T-helper 22 cell (primary cell): ENCODE measurements around the gene BLM.

Source experiments
- DNase-seq: peaks from one replicate; pipeline ENCODE4 v3.0.0-alpha.2; 2020; ENCODE audit warnings: low read depth

Gene BLM

DNA sequence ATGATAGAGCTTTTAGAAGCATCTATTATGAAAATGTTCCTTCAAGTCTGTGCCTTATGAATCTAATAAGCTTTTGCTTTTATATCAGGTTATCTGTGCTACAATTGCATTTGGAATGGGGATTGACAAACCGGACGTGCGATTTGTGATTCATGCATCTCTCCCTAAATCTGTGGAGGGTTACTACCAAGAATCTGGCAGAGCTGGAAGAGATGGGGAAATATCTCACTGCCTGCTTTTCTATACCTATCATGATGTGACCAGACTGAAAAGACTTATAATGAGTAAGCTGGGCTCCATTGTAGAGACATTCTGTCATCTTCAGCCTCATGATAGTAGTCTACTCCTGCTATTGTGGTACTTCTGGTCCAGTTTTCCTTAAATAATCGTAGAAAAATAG is 73.4 kb downstream of the BLM start:
- DNase-seq = no peak

DNA sequence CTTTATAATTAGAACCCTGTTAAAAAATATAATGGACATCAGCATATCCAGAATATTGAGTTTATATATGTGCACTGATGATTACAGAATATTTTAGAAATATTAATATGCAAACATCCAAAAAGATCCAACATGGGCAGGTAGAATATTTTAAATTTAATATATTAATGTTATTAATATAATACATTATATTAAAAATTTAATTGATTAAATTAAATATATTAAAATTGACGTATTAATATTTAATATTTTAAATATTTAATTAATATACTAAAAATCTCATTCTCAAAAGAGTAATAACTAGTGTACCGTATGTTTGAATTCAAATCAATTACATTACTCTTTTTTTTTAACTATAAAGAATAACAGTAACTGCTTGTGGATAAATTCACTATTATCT is 77.4 kb downstream of the BLM start:
- DNase-seq = no peak

DNA sequence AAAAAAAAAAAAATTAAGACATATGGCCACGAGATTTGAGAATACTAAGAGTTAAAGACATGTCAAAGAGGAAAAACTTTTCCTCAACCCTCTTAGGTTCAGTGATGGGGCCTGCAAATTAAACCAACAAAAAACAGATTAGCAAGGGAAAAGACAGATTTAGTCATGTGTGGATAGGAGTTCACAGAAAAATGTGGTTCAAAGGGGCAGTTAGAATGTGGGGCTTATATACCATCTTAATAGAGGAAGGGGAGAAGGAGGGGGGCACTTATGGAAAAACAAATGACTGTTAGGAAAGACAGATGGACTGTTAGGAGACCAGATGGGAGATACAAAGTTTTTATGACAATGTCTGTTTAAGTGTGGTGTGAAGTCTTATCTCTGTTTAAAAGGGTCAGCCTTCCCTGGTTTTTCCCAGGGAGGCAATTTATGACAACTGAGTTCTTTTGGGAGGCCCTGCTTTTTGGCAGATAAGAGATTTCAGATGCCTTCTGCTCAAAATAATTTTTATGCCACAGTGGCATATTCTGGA is 82.6 kb downstream of the BLM start:
- DNase-seq = no peak

DNA sequence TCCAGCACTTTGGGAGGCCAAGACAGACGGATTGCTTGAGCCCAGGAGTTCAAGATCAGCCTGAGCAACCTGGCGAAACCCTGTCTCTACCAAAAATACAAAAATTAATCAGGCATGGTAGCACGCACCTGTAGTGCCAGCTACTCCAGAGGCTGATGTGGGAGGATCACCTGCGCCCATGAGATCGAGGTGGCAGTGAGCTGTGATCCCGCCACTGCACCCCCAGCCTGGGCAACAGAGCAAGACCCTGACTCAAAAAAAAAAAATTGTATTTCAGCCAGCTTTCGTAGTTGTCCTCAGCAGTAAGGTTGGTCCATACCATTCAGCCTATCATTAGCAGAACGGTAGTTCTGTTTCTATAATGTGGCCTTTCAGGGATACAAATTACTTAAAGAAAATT is 84.7 kb downstream of the BLM start:
- DNase-seq = no peak

DNA sequence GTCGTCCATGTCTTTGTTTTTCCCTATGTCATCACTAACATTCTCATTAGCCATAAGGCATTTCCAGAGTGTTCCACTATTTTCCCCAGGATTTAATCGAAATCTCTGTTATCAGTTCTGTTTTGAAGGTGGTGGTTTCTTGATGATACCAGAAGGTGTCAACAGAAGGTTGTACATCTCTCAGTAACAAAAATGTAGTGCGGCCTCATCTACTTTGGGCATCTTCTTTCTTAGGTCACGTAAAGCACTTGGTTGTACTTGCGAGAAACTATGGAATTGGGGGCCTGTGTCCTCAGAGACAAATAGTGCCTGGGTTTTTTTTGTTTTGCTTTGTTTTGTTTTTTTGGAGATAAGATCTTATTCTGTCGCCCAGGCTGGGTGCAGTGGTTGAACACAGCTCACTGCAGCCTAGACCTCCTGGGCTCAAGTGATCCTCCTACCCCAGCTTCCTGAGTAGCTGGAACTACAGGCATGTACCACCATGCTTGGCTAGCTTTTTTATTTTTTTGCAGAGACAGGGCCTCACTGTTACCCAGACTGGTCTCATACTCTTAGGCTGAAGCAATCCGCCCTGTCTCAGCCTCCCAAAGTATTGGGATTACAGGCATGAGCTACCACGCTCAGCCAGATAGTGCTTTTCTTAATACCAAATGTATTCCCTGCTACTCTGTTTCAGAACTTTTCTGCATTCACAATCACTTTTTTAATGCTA is 90.1 kb downstream of the BLM start:
- no peak for DNase-seq

DNA sequence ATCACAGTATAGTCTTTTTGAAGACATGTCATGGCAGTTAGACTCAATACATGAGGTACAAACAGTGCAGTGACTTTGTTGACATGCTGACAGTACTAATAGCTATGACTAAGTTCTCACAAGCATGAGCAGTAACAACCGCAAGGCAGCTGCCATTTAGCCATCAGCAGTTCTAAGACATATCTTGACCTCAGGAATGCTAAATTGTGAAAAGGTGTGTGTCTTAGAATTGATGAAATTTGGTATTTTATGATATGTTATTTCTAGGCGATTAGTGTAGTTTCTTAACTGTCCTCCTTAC is 90.6 kb downstream of the BLM start:
- DNase-seq = no peak

DNA sequence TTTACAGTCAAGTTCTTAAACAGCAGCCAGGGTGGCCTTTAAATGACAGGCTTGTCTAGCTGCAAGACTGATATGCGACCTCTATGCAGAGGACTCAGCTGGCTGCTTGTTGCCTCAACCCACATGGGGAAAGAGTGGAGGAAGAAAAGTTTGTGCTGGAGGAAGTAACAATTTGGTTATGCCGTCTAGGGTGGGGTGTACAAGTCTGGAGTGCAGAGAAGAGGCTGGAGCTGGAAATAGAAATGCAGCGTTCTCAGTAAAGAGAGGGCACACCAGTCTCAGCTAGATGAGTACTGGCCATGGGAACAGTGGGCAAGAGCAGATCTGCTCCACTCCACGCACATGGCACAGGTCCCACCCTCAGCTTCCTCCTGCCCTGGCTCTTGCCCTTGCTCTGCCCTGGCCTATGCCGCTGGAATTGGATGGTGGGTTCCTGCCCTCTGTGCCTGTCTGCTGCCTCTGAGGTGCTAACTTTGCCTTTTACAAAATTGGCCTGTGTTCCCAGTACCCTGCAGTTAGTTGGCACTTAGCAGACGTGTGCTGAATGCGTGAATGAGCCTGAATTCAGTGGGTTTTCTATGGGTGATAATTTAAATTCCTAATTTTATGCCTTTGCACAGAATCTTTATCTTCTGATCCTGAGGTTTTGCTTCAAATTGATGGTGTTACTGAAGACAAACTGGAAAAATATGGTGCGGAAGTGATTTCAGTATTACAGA is 91.5 kb downstream of the BLM start:
- no peak for DNase-seq

DNA sequence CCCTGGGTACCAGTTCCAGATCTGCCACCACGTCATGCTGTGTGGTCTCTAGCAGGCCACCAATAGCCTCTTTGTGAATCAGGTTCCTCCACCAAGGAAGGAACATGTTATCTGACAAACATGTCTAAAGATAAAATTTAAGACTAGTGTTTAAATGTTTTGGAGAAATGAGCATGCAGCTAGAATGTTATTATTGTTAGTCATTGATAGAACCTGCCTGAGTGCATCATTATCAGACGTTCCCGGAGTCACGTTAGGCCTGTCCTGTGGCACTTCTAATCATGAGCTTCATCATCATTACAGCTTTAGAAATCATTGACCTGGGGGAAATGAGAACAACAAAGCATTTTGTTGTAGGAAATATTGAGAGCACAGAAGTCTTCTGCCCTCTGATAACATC is 92.4 kb downstream of the BLM start:
- DNase-seq = no peak

DNA sequence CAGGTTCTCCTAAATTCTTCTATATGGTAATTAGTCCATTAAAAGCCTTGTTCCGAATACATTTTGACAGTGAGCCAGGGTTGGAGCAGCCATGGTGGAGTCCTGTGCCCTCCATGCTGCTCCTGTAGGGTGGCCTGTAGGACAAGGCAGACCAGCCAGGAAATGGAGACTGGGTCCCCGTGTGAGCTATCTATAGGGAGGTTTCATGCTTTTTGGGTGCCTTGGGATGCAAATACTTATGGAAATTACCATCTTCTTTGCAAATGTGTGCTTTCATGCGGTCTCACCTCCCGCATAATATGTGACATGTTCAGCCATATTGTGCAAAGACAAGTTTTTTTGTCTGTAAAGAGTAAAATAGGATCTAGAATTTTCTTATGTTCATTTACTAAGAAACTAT is 93.2 kb downstream of the BLM start:
- no peak for DNase-seq

DNA sequence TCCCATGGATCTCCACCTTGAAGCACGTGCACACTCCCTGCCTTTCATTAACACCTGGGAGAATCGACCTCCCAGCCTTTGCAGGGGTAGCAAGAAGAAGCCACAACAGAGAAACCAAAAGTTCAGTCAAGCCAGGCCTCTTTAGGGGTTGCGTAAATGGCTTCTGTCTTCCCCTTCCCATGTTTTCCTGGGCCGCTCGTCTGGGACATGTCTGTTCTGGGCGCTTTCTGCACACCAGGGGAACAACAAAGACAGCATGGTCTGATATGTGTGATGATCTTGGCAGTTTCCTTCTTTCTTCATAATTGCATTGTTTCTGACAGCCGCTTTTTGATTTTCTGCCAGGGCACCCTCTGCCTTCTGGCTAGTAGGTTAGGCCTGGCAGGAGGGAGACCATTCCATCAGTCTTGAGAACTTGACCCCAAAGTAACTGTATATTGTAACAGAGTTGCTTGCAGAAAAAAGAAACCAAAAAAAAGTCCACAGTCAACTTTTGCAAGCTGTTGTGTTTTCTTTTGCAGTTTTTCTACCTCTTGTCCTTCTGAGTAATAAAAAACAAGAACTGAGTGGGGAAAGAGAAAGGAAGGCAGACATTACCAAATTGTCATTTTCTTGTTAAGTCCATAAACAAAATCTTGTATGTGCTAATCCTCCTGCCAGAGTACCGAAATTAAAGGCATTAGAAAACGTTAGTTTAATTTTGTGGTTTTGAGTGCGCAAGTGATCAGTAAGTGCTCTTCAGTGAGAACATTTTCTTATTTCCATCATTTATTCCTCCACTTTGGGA is 95.2 kb downstream of the BLM start:
- DNase-seq = no peak

DNA sequence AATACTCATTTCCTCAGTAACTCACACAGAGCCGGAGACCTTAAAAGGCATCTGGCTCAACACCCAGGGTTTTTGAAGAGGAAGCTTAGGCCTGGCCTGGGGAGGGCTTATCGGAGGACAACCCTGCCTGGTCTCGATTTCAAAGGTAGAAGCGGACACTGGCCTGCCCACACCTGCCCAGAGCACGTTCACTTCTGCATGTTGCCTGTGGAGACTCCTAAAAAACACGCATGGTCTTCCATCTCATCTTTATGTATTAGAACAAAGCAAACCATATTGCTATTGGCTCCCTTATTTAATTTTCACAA is 95.8 kb downstream of the BLM start:
- no peak for DNase-seq

DNA sequence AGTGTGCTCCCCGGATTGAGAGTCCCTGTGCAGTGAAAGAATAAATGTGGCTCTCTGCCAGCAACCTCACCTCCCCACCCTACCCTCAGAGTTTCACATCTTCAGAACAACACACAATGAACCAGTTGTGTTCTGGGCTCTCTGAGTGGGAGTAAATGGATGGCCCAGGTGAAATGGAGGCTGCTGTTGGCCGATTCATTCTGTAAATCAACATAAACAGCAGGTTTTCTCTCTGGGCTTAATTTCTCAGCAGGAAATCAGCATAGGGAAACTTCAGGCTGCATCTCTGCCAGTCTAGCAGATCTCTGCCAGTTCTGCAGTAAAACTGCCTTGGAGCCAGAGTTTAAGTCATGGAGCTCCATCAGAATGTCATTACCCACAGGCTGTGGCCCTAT is 96.6 kb downstream of the BLM start:
- no peak for DNase-seq

DNA sequence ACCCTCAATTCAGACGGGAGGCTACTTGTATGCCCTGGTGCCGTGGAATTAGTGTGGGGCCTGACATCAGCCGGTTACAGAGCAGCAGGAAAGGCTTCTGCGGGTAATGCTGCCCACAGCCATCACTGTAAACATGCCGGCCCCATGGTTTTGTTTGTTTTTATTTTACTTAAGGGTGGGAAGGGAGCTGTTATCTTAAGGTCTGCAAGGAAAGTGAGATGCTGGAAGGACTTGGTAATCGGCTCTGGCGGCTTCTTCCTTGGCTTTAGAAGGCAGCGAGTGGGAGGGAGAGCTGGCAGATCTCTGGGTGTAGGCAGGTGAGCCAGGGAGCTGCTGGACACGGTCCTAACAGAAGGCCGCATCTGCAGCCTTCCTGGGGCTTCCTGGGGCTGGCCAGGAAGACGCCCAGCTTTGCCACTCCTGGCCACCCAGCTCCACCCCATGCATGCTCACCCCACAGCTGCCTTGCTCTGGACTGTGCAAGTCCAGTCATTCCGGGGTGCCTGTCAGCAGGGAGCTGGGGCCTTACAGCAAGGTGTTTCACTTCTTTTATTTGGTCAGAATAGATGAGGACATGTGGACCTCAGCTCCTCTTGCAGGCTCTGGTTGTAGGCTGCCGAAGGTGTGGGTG is 97.2 kb downstream of the BLM start:
- no peak for DNase-seq

DNA sequence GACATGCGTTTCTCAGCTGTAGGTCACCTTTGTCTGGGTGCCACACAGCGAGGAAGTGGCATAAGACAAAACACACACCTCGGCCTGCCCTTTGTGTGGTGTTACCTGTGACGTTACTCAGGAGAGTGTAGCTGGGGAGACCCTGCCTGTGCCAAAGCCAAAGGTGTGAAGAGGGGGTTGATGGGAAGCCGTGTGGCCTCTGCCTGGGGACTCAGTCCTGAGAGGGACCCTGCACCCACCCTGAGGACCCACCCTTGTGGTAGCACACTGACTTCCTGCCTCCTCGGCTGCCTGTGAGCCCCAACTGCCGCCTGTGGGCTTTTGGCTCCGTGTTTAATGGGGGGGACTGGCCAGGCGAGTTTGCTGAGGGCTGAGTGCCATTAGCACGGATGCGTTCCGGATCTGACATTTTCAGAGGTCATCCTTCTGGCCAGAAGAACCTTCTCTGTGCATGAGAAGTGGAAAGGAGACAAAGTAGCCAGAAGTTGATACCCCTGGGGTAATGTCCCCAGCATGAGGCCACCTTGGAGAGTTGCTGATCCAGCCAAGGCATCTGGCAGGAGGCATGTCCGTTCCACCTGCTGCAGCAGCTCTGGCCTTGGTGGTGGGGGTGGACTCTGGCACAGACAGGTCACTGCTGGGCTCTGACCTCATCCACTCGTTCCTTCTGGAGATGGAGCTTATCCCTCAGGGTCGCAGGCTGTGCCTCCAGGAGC is 99.4 kb downstream of the BLM start:
- no peak for DNase-seq

DNA sequence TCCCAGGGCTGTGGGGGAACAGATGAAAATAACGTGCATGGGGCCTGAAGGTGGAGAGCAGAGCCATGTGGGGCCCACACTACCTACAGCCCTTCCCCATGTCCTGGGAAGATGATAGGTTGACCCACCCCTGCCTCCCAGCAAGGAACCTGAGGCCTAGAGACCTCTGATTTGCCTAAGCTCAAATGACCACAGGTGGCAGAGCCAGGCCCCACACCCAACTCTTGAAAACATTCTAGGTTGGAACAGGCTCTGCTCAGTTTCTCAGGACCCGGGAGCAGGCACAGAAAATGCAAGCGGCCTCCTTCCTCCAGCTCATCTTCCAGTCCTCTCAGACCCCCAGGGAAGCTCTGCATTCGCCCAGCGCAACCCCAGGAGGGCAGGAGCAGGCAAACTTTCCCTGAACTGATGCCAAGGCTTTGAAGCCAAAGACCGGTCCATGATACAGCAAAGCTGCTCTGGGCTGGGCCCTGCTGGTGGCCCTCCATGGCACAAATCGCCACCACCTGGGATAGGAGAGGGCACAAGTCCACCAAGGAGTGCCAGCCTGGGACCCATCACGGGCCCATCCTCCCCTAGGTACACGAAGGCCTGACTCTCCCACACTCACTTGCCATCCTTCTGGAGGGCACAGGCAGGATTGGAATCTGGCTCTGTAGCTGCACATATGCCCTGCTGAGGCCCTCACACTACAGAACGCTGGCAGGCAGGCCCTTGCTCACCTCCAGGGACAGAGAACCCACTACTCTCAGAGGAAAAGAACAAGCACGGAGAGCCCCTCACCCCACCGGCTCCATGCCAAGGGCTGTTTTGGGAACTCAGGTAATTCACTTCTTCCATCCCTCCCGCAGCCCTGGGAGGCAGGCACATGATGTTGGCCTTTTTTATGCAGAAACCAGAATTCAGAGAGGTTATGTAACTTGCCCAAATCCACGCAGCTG is 100.2 kb downstream of the BLM start:
- DNase-seq = no peak

DNA sequence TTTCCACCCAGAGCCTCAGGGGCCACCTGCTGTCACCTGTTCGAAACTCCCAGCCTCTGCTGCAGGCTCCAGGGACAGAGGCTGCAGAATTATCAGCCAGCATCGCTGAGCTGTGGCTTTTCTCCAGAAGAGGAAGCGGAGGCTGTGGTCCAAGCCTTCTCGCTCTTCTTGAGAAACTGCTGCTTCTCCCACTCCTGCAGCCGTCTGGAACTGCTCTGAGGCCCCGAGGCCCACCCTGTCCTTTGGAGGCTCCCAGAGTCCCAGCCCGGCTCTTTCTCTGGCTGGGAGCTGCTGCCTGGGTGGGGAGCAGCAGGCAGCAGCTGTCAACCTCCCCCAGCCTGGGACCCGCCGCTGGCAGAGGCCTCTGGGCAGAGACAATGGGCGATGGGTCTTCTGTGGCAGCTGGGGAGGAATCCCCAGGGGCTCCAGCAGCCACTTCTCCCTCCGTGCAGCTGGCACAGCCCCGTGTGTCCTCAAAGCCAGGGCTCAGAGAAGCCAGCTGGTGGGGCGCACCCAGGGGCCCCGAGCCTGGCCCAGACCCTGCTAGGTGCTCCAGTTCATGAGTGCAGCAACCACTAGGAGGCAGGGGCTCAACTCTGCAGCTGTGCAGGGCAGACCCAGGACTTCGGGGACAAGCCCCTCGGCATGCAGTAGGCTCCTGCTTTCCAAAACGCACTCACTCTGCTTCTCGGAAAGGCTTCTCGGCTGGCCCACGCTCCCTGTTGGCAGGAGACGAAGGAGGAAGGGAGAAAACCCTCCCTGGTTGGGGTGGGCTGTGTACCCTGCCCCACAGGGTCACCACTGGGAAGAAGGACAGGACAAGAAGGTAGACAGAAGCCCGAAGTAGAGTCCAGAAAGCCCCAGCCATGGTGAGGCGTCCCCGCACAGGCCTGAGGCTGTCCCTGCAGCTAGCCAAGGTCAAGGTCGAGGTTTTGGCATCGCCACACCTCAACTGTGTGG is 101.4 kb downstream of the BLM start:
- no peak for DNase-seq

DNA sequence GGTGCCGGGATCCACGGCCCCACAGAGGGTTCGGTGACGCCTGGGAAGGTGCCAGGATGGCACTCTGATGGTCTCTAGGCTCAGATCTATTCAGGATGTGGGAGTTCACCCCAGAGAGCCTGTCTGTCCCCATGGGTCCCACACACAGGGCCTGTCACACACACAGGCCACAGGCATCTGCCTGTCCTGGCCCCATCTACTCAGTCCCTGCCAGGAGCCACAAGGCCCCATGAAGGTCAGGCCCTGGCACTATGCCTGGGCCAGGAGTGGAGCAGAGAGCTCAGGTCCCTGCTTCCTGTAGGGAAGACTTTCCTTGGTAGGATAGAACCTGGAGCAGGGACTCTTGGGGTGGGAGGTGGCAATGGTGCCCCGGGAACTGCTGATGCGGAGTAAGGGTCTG is 102.2 kb downstream of the BLM start:
- DNase-seq = no peak

DNA sequence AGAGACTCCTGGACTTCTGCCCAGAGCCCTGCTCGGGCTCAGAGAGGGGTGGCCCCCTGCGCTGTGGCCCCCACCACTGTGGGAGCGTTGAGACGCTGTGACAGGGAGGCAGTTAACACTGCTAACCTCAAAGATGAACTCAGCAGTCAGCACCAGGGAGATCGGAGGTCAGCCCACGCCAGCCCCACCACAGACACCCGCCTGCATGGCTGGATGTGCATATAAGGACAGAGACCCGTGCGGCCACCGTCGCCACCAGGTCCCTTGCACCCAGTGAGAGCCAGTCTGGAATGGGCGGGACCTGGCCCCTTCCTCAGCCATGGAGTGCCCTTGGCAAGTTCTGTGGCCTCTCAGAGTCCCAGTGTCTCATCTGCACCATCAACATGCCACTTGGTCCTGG is 102.7 kb downstream of the BLM start:
- no peak for DNase-seq

DNA sequence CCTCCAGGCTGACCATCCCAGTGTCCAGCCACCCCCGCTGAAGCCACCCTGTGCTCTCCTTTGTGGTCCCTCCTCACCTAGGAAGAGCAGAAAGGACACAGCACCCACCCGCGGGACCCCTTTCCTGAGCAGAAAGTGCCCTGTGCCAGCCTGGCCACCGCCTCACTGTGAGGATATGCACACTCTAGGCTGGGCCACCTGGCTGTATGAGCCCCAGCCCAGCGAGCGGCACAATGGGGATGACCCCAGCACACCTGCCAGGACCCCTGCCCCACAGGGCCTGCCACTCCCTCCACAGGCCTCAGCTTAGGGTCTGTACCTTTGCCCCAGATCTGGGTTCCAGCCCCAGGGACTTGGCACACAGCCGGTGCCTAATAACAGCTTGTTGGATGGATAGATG is 103.3 kb downstream of the BLM start:
- no peak for DNase-seq
